HCT116 (cell line): ENCODE data around the gene ENKD1. TPM values are rescaled to one million over a fixed set of nuclear protein-coding genes. Genes with fewer than 3 reads are reported as not detected.

Source experiments
- ATAC-seq: fragments of 200-7000 bp; cut with Tn5 transposase; 2 replicates; pipeline ENCODE4 v1.9.1; 2020; ENCODE audit warnings: mild to moderate bottlenecking, moderate library complexity
- BruUV-seq: library from RNA; stranded (reverse); fragments of 400-500 nt; replicated peaks from 2 replicates; lab custom pipeline; 2021; lab: Mats Ljungman, UMichigan
- CTCF ChIA-PET: fragments of 300-600 bp; sonication (Branson Sonifier 250); formaldehyde crosslinking; loops from one replicate; lab custom pipeline; 2021; ENCODE audit warnings: antibody characterized with exemption; lab: Charles Lee
- POLR2A ChIA-PET: fragments of 300-600, 350-600 bp; sonication (Branson Sonifier 250); formaldehyde crosslinking; loops from one replicate; lab custom pipeline; 2021; ENCODE audit warnings: antibody characterized with exemption; lab: Charles Lee
- RAD21 ChIA-PET, 2 experiments: fragments of 300-600 bp; sonication (Branson Sonifier 250); formaldehyde crosslinking; loops; one replicate each; lab custom pipeline; 2023; ENCODE audit warnings: low total read pairs in 2 of 2; ENCODE audit not compliant: uncharacterized antibody in 2 of 2, unreplicated experiment in 2 of 2, low non-redundant PET in 1 of 2; lab: Charles Lee
- DNase-seq: peaks from one replicate; pipeline ENCODE4 v3.0.0-alpha.2; 2010; ENCODE audit warnings: low read depth, low spot score
- H2AFZ ChIP-seq: fragments of 200-600 bp; shearing (Covaris generic), sonication (generic); 2 replicates; pipeline ENCODE4 v1.6.1; 2017; ENCODE audit warnings: low read depth, mixed run types, mixed read lengths, antibody characterized with exemption, low read length; ENCODE audit not compliant: poor library complexity, severe bottlenecking
- H3K27ac ChIP-seq: 2 replicates; pipeline ENCODE4 v1.5.1; 2012; ENCODE audit warnings: low read depth, low read length
- H3K27me3 ChIP-seq: fragments of 200-600 bp; sonication (generic); 2 replicates; pipeline ENCODE4 v1.6.1; 2016; ENCODE audit warnings: mixed run types, low read length, mixed read lengths; ENCODE audit not compliant: insufficient read depth
- H3K36me3 ChIP-seq, 2 experiments: fragments of 200-500 bp in 1 of 2; fragments of 200-600 bp in 1 of 2; sonication (Bioruptor generic) in 1 of 2; sonication (generic) in 1 of 2; 2 replicates each; pipeline versions ENCODE4 v1.5.1 to v1.6.1; 2014 to 2016; ENCODE audit warnings: low read length in 2 of 2, inconsistent platforms in 1 of 2, mixed read lengths in 1 of 2, mixed run types in 1 of 2; ENCODE audit not compliant: insufficient read depth in 2 of 2, control insufficient read depth in 1 of 2
- H3K4me1 ChIP-seq, 2 experiments: fragments of 200-600 bp in 1 of 2; sonication (generic) in 1 of 2; 2 replicates each; pipeline versions ENCODE4 v1.5.1 to v1.6.1; 2012 to 2017; ENCODE audit warnings: low read length in 2 of 2, inconsistent platforms in 1 of 2, mild to moderate bottlenecking in 1 of 2, mixed read lengths in 1 of 2, mixed run types in 1 of 2, moderate library complexity in 1 of 2; ENCODE audit not compliant: insufficient read depth in 2 of 2, control insufficient read depth in 1 of 2
- H3K4me2 ChIP-seq: fragments of 200-600 bp; sonication (generic); 2 replicates; pipeline ENCODE4 v1.6.1; 2017; ENCODE audit warnings: mixed run types, low read length, mixed read lengths
- H3K4me3 ChIP-seq, 2 experiments: fragments of 200-600 bp in 1 of 2; sonication (generic) in 1 of 2; replicated peaks in 1 of 2; 2 replicates each; pipeline ENCODE4 v1.5.1; 2011 to 2016; ENCODE audit warnings: low read length in 2 of 2, control low read depth in 1 of 2, low read depth in 1 of 2, mild to moderate bottlenecking in 1 of 2, mixed read lengths in 1 of 2, mixed run types in 1 of 2
- H3K79me2 ChIP-seq: fragments of 200-600 bp; sonication (generic); 2 replicates; pipeline ENCODE4 v1.6.1; 2017; ENCODE audit warnings: mild to moderate bottlenecking, mixed run types, low read length, moderate library complexity, mixed read lengths; ENCODE audit not compliant: insufficient read depth
- H3K9ac ChIP-seq: fragments of 200-600 bp; sonication (generic); 2 replicates; pipeline ENCODE4 v1.6.1; 2016; ENCODE audit warnings: low read length, mixed read lengths
- H3K9me2 ChIP-seq: fragments of 200-600 bp; sonication (generic), shearing (Covaris generic); 2 replicates; pipeline ENCODE4 v1.6.1; 2017; ENCODE audit warnings: mixed run types, mild to moderate bottlenecking, moderate library complexity; ENCODE audit not compliant: insufficient read depth
- H3K9me3 ChIP-seq, 2 experiments: fragments of 200-500 bp in 1 of 2; fragments of 200-600 bp in 1 of 2; sonication (Bioruptor generic) in 1 of 2; sonication (generic) in 1 of 2; 2 replicates each; pipeline ENCODE4 v1.6.1; 2014 to 2017; ENCODE audit warnings: low read length in 2 of 2, mixed read lengths in 2 of 2, inconsistent platforms in 1 of 2, low read depth in 1 of 2, mild to moderate bottlenecking in 1 of 2, mixed run types in 1 of 2, moderate library complexity in 1 of 2; ENCODE audit not compliant: control insufficient read depth in 1 of 2, insufficient read depth in 1 of 2
- H4K20me1 ChIP-seq: fragments of 200-600 bp; sonication (generic), shearing (Covaris generic); 2 replicates; pipeline ENCODE4 v1.6.1; 2017; ENCODE audit warnings: mixed run types, mild to moderate bottlenecking, moderate library complexity; ENCODE audit not compliant: insufficient read depth
- ATF3 ChIP-seq: IDR thresholded peaks from 2 replicates; pipeline ENCODE4 v1.6.1; 2012
- CTCF ChIP-seq, 3 experiments: fragments of 200-600 bp in 1 of 3; sonication (generic) in 1 of 3; IDR thresholded peaks in 2 of 3; conservative IDR thresholded peaks in 1 of 3; 2 replicates each; pipeline ENCODE4 v1.5.1; 2012 to 2017; ENCODE audit warnings: low read depth in 2 of 3, low read length in 2 of 3, antibody characterized with exemption in 1 of 3, borderline replicate concordance in 1 of 3, control low read depth in 1 of 3, mild to moderate bottlenecking in 1 of 3, mixed read lengths in 1 of 3, mixed run types in 1 of 3, moderate library complexity in 1 of 3; ENCODE audit not compliant: insufficient read depth in 1 of 3
- EGR1 ChIP-seq: IDR thresholded peaks from 2 replicates; pipeline ENCODE4 v1.6.1; 2012; ENCODE audit warnings: low read depth
- EZH2phosphoT487 ChIP-seq: fragments of 200-600 bp; IDR thresholded peaks from 2 replicates; pipeline ENCODE4 v1.6.1; 2018; ENCODE audit warnings: antibody characterized with exemption, borderline replicate concordance
- FOSL1 ChIP-seq: IDR thresholded peaks from 2 replicates; pipeline ENCODE4 v1.6.1; 2012; ENCODE audit warnings: low read depth
- POLR2A ChIP-seq: IDR thresholded peaks from 2 replicates; pipeline ENCODE4 v1.7.0; 2011; ENCODE audit warnings: borderline replicate concordance; ENCODE audit not compliant: insufficient read depth, insufficient read length; ENCODE audit errors: extremely low read depth
- POLR2AphosphoS5 ChIP-seq: IDR thresholded peaks from 2 replicates; pipeline ENCODE4 v1.6.1; 2011; ENCODE audit warnings: mild to moderate bottlenecking, low read depth, low read length, moderate library complexity
- RAD21 ChIP-seq: IDR thresholded peaks from 2 replicates; pipeline ENCODE4 v1.6.1; 2012; ENCODE audit warnings: low read depth, mild to moderate bottlenecking
- SP1 ChIP-seq: IDR thresholded peaks from 2 replicates; pipeline ENCODE4 v1.6.1; 2012; ENCODE audit warnings: low read depth
- ZFX ChIP-seq: fragments of 450-650 bp; IDR thresholded peaks from 2 replicates; pipeline ENCODE4 v1.6.1; 2017
- intact Hi-C: fragments of 100-400 bp; cut with micrococcal nuclease; formaldehyde crosslinking; loops from 2 replicates; pipeline ENCODE4 v1.10.0; 2022
- total RNA-seq: library from RNA; stranded (reverse); gene quantifications from one replicate; pipeline ENCODE4 v1.2.1, GENCODE V29; 2021; ENCODE audit not compliant: unreplicated experiment

Gene ENKD1
- total RNA-seq, 1 experiment from 2014 or later, result 16.8 TPM

DNA sequence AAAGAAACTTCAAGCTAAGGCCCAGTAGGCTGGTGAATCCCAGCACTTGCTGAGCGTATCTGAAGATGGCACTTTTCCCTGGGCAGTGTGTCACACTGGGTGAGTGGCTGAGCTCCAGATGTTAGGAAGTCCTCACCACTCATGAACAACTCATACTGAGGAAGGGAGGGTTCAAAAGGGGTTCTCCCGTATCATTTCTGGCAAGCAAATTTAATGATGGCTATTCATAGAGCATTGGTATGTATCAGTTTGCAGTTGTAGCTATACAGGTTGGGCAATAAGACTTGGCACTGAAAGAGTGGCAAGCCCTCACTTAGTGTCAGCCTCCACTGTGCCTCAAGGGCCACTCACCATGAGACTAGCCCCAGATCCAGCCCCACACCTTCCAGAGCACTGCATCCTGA is 41.8 kb upstream of the ENKD1 start:
- intact Hi-C loops, result no loop called here
- ChIA-PET POLR2A (no interaction called here), RAD21 (no interaction called here), CTCF (interaction anchor here (0.6 kb wide), 1 partner anchor 157 kb away, joined by 3 read pairs; no protein-coding TSS in a partner anchor)
- DNase-seq (no peak), ATAC-seq (no peak)
- H3K4me1 ChIP-seq, result no peaks in the 10 kb centered on the region
- no peak overlapping the region for H3K4me2 ChIP-seq
- H3K9me3 ChIP-seq, result no peaks in the 10 kb centered on the region
- no peak overlapping the region for H3K27ac ChIP-seq
- no peaks in the 10 kb centered on the region for H3K36me3 ChIP-seq
- 0 out of 2 replicates have a peak, but pooled peaks cover 3% of the 10 kb centered on the region for H4K20me1 ChIP-seq
- H3K79me2 ChIP-seq, result peaks cover 62% of the 10 kb centered on the region
- no peak overlapping the region for H3K9ac ChIP-seq
- H2AFZ ChIP-seq, result no peak overlapping the region
- BruUV-seq, result no TSS peak
- no peak overlapping the region for H3K4me3 ChIP-seq
- TF ChIP-seq EZH2phosphoT487, result no peak
- no peak for TF ChIP-seq EGR1
- TF ChIP-seq CTCF (IDR thresholded peaks at IDR 0.05 in 2 of 3, conservative IDR thresholded peaks at IDR 0.05 in 1 of 3; ENCODE audit: borderline replicate concordance in 1 of 3, insufficient read depth in 1 of 3, low read depth in 2 of 3, low read length in 2 of 3), result no peak
- no peak for TF ChIP-seq ATF3
- TF ChIP-seq POLR2A, result no peak
- no peak for TF ChIP-seq FOSL1
- no peak for TF ChIP-seq POLR2AphosphoS5
- TF ChIP-seq RAD21, result no peak
- no peak for TF ChIP-seq SP1
- TF ChIP-seq ZFX, result no peak
- H3K27me3 ChIP-seq, result no peaks in the 10 kb centered on the region
- no peaks in the 10 kb centered on the region for H3K9me2 ChIP-seq
